HCT116 (cell line): ENCODE results near the gene RPS6KC1. TPM values are rescaled to one million over a fixed set of nuclear protein-coding genes. Genes with fewer than 3 reads are reported as not detected.

Source experiments
- ATAC-seq: fragments of 200-7000 bp; cut with Tn5 transposase; 2 replicates; pipeline ENCODE4 v1.9.1; 2020; ENCODE audit warnings: mild to moderate bottlenecking, moderate library complexity
- BruUV-seq: library from RNA; stranded (reverse); fragments of 400-500 nt; replicated peaks from 2 replicates; lab custom pipeline; 2021; lab: Mats Ljungman, UMichigan
- CTCF ChIA-PET: fragments of 300-600 bp; sonication (Branson Sonifier 250); formaldehyde crosslinking; loops from one replicate; lab custom pipeline; 2021; ENCODE audit warnings: antibody characterized with exemption; lab: Charles Lee
- POLR2A ChIA-PET: fragments of 300-600, 350-600 bp; sonication (Branson Sonifier 250); formaldehyde crosslinking; loops from one replicate; lab custom pipeline; 2021; ENCODE audit warnings: antibody characterized with exemption; lab: Charles Lee
- RAD21 ChIA-PET, 2 experiments: fragments of 300-600 bp; sonication (Branson Sonifier 250); formaldehyde crosslinking; loops; one replicate each; lab custom pipeline; 2023; ENCODE audit warnings: low total read pairs in 2 of 2; ENCODE audit not compliant: uncharacterized antibody in 2 of 2, unreplicated experiment in 2 of 2, low non-redundant PET in 1 of 2; lab: Charles Lee
- DNase-seq: peaks from one replicate; pipeline ENCODE4 v3.0.0-alpha.2; 2010; ENCODE audit warnings: low read depth, low spot score
- H2AFZ ChIP-seq: fragments of 200-600 bp; shearing (Covaris generic), sonication (generic); 2 replicates; pipeline ENCODE4 v1.6.1; 2017; ENCODE audit warnings: low read depth, mixed run types, mixed read lengths, antibody characterized with exemption, low read length; ENCODE audit not compliant: poor library complexity, severe bottlenecking
- H3K27ac ChIP-seq: 2 replicates; pipeline ENCODE4 v1.5.1; 2012; ENCODE audit warnings: low read depth, low read length
- H3K27me3 ChIP-seq: fragments of 200-600 bp; sonication (generic); 2 replicates; pipeline ENCODE4 v1.6.1; 2016; ENCODE audit warnings: mixed run types, low read length, mixed read lengths; ENCODE audit not compliant: insufficient read depth
- H3K36me3 ChIP-seq, 2 experiments: fragments of 200-500 bp in 1 of 2; fragments of 200-600 bp in 1 of 2; sonication (Bioruptor generic) in 1 of 2; sonication (generic) in 1 of 2; 2 replicates each; pipeline versions ENCODE4 v1.5.1 to v1.6.1; 2014 to 2016; ENCODE audit warnings: low read length in 2 of 2, inconsistent platforms in 1 of 2, mixed read lengths in 1 of 2, mixed run types in 1 of 2; ENCODE audit not compliant: insufficient read depth in 2 of 2, control insufficient read depth in 1 of 2
- H3K4me1 ChIP-seq, 2 experiments: fragments of 200-600 bp in 1 of 2; sonication (generic) in 1 of 2; 2 replicates each; pipeline versions ENCODE4 v1.5.1 to v1.6.1; 2012 to 2017; ENCODE audit warnings: low read length in 2 of 2, inconsistent platforms in 1 of 2, mild to moderate bottlenecking in 1 of 2, mixed read lengths in 1 of 2, mixed run types in 1 of 2, moderate library complexity in 1 of 2; ENCODE audit not compliant: insufficient read depth in 2 of 2, control insufficient read depth in 1 of 2
- H3K4me2 ChIP-seq: fragments of 200-600 bp; sonication (generic); 2 replicates; pipeline ENCODE4 v1.6.1; 2017; ENCODE audit warnings: mixed run types, low read length, mixed read lengths
- H3K4me3 ChIP-seq, 2 experiments: fragments of 200-600 bp in 1 of 2; sonication (generic) in 1 of 2; replicated peaks in 1 of 2; 2 replicates each; pipeline ENCODE4 v1.5.1; 2011 to 2016; ENCODE audit warnings: low read length in 2 of 2, control low read depth in 1 of 2, low read depth in 1 of 2, mild to moderate bottlenecking in 1 of 2, mixed read lengths in 1 of 2, mixed run types in 1 of 2
- H3K79me2 ChIP-seq: fragments of 200-600 bp; sonication (generic); 2 replicates; pipeline ENCODE4 v1.6.1; 2017; ENCODE audit warnings: mild to moderate bottlenecking, mixed run types, low read length, moderate library complexity, mixed read lengths; ENCODE audit not compliant: insufficient read depth
- H3K9ac ChIP-seq: fragments of 200-600 bp; sonication (generic); 2 replicates; pipeline ENCODE4 v1.6.1; 2016; ENCODE audit warnings: low read length, mixed read lengths
- H3K9me2 ChIP-seq: fragments of 200-600 bp; sonication (generic), shearing (Covaris generic); 2 replicates; pipeline ENCODE4 v1.6.1; 2017; ENCODE audit warnings: mixed run types, mild to moderate bottlenecking, moderate library complexity; ENCODE audit not compliant: insufficient read depth
- H3K9me3 ChIP-seq, 2 experiments: fragments of 200-500 bp in 1 of 2; fragments of 200-600 bp in 1 of 2; sonication (Bioruptor generic) in 1 of 2; sonication (generic) in 1 of 2; 2 replicates each; pipeline ENCODE4 v1.6.1; 2014 to 2017; ENCODE audit warnings: low read length in 2 of 2, mixed read lengths in 2 of 2, inconsistent platforms in 1 of 2, low read depth in 1 of 2, mild to moderate bottlenecking in 1 of 2, mixed run types in 1 of 2, moderate library complexity in 1 of 2; ENCODE audit not compliant: control insufficient read depth in 1 of 2, insufficient read depth in 1 of 2
- H4K20me1 ChIP-seq: fragments of 200-600 bp; sonication (generic), shearing (Covaris generic); 2 replicates; pipeline ENCODE4 v1.6.1; 2017; ENCODE audit warnings: mixed run types, mild to moderate bottlenecking, moderate library complexity; ENCODE audit not compliant: insufficient read depth
- EZH2 ChIP-seq: fragments of 200-600 bp; sonication (generic); IDR thresholded peaks from 2 replicates; pipeline ENCODE4 v1.6.1; 2017; ENCODE audit warnings: antibody characterized with exemption, mixed run types
- FOSL1 ChIP-seq: IDR thresholded peaks from 2 replicates; pipeline ENCODE4 v1.6.1; 2012; ENCODE audit warnings: low read depth
- JUND ChIP-seq: IDR thresholded peaks from 2 replicates; pipeline ENCODE4 v1.6.1; 2012
- POLR2AphosphoS5 ChIP-seq: IDR thresholded peaks from 2 replicates; pipeline ENCODE4 v1.6.1; 2011; ENCODE audit warnings: mild to moderate bottlenecking, low read depth, low read length, moderate library complexity
- RAD21 ChIP-seq: IDR thresholded peaks from 2 replicates; pipeline ENCODE4 v1.6.1; 2012; ENCODE audit warnings: low read depth, mild to moderate bottlenecking
- SIN3A ChIP-seq: IDR thresholded peaks from 2 replicates; pipeline ENCODE4 v1.6.1; 2012; ENCODE audit warnings: low read depth
- SRF ChIP-seq: IDR thresholded peaks from 2 replicates; pipeline ENCODE4 v1.6.1; 2012; ENCODE audit warnings: low read depth
- TCF7L2 ChIP-seq: IDR thresholded peaks from 2 replicates; pipeline ENCODE4 v1.7.0; 2011; ENCODE audit warnings: borderline replicate concordance, inconsistent platforms; ENCODE audit not compliant: insufficient read depth, insufficient read length; ENCODE audit errors: extremely low read depth
- ZNF274 ChIP-seq: fragments of 200-500 bp; sonication (Bioruptor generic); IDR thresholded peaks from 2 replicates; pipeline ENCODE4 v1.6.1; 2014; ENCODE audit warnings: mild to moderate bottlenecking, low read depth, low read length, inconsistent platforms
- intact Hi-C: fragments of 100-400 bp; cut with micrococcal nuclease; formaldehyde crosslinking; loops from 2 replicates; pipeline ENCODE4 v1.10.0; 2022
- total RNA-seq: library from RNA; stranded (reverse); gene quantifications from one replicate; pipeline ENCODE4 v1.2.1, GENCODE V29; 2021; ENCODE audit not compliant: unreplicated experiment
- TF ChIP-seq, protein P1 (sequence below): IDR thresholded peaks from 2 replicates; pipeline ENCODE4 v1.6.1; 2011; ENCODE audit warnings: mild to moderate bottlenecking, low read length, moderate library complexity; ENCODE audit not compliant: insufficient replicate concordance; ENCODE audit errors: extremely low read depth
- TF ChIP-seq, protein P2 (sequence below): IDR thresholded peaks from 2 replicates; pipeline ENCODE4 v1.6.1; 2012; ENCODE audit warnings: low read depth

The RPS6KC1 gene
- total RNA-seq, 1 experiment from 2014 or later: 15.9 TPM

- TF ChIP-seq RAD21 (no peak), JUND (no peak), SRF (no peak), SIN3A (no peak), TCF7L2 (no peak), FOSL1 (no peak), EZH2 (no peak), ZNF274 (no peak), POLR2AphosphoS5 (no peak)
- TF ChIP-seq, protein P1, sequence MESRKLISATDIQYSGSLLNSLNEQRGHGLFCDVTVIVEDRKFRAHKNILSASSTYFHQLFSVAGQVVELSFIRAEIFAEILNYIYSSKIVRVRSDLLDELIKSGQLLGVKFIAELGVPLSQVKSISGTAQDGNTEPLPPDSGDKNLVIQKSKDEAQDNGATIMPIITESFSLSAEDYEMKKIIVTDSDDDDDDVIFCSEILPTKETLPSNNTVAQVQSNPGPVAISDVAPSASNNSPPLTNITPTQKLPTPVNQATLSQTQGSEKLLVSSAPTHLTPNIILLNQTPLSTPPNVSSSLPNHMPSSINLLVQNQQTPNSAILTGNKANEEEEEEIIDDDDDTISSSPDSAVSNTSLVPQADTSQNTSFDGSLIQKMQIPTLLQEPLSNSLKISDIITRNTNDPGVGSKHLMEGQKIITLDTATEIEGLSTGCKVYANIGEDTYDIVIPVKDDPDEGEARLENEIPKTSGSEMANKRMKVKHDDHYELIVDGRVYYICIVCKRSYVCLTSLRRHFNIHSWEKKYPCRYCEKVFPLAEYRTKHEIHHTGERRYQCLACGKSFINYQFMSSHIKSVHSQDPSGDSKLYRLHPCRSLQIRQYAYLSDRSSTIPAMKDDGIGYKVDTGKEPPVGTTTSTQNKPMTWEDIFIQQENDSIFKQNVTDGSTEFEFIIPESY: no peak
- TF ChIP-seq, protein P2, sequence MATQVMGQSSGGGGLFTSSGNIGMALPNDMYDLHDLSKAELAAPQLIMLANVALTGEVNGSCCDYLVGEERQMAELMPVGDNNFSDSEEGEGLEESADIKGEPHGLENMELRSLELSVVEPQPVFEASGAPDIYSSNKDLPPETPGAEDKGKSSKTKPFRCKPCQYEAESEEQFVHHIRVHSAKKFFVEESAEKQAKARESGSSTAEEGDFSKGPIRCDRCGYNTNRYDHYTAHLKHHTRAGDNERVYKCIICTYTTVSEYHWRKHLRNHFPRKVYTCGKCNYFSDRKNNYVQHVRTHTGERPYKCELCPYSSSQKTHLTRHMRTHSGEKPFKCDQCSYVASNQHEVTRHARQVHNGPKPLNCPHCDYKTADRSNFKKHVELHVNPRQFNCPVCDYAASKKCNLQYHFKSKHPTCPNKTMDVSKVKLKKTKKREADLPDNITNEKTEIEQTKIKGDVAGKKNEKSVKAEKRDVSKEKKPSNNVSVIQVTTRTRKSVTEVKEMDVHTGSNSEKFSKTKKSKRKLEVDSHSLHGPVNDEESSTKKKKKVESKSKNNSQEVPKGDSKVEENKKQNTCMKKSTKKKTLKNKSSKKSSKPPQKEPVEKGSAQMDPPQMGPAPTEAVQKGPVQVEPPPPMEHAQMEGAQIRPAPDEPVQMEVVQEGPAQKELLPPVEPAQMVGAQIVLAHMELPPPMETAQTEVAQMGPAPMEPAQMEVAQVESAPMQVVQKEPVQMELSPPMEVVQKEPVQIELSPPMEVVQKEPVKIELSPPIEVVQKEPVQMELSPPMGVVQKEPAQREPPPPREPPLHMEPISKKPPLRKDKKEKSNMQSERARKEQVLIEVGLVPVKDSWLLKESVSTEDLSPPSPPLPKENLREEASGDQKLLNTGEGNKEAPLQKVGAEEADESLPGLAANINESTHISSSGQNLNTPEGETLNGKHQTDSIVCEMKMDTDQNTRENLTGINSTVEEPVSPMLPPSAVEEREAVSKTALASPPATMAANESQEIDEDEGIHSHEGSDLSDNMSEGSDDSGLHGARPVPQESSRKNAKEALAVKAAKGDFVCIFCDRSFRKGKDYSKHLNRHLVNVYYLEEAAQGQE: no peak
- ChIA-PET CTCF (no interaction called here), RAD21 (no interaction called here), POLR2A (no interaction called here)
- Histone ChIP-seq H3K9me3 (no peaks in the 10 kb centered on the region), H3K79me2 (no peaks in the 10 kb centered on the region), H4K20me1 (no peaks in the 10 kb centered on the region), H3K36me3 (no peaks in the 10 kb centered on the region), H3K4me2 (no peak overlapping the region), H2AFZ (no peak overlapping the region), H3K27me3 (no peaks in the 10 kb centered on the region), H3K4me1 (peaks cover 6 to 8% of the 10 kb centered on the region in 2 experiments; a peak in 2 of 4 replicates), H3K4me3 (no peak overlapping the region), H3K27ac (peak overlapping the region; percentile 0; the same call in 1 of the 2 replicates), H3K9ac (no peak overlapping the region), H3K9me2 (no peaks in the 10 kb centered on the region)
- DNase-seq (no peak), ATAC-seq (no peak)
- no TSS peak for BruUV-seq
- intact Hi-C loops: no loop called here
These were observed 59.6 kb downstream of the RPS6KC1 start for GRCh38 chr1:213110349-213111300.
